ENCODE measurements around the gene PIP5K1B. TPM values are rescaled to one million over a fixed set of nuclear protein-coding genes. Genes with fewer than 3 reads are reported as not detected.
"Not testable (repeated sequence)": the region's sequence is repeated elsewhere in the genome, so short reads cannot be mapped to it uniquely, and the experiment has no call there.

Gene PIP5K1B, protein sequence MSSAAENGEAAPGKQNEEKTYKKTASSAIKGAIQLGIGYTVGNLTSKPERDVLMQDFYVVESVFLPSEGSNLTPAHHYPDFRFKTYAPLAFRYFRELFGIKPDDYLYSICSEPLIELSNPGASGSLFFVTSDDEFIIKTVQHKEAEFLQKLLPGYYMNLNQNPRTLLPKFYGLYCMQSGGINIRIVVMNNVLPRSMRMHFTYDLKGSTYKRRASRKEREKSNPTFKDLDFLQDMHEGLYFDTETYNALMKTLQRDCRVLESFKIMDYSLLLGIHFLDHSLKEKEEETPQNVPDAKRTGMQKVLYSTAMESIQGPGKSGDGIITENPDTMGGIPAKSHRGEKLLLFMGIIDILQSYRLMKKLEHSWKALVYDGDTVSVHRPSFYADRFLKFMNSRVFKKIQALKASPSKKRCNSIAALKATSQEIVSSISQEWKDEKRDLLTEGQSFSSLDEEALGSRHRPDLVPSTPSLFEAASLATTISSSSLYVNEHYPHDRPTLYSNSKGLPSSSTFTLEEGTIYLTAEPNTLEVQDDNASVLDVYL
- total RNA-seq (2014; rRNA removed; shearing (Covaris generic)) = 3.4 and 3.5 TPM in 2 replicates
- polyA plus RNA-seq (2014; cell fraction: nucleus; rRNA removed) = 0.19 TPM in 1 of 2 replicates, not detected in the other

DNA sequence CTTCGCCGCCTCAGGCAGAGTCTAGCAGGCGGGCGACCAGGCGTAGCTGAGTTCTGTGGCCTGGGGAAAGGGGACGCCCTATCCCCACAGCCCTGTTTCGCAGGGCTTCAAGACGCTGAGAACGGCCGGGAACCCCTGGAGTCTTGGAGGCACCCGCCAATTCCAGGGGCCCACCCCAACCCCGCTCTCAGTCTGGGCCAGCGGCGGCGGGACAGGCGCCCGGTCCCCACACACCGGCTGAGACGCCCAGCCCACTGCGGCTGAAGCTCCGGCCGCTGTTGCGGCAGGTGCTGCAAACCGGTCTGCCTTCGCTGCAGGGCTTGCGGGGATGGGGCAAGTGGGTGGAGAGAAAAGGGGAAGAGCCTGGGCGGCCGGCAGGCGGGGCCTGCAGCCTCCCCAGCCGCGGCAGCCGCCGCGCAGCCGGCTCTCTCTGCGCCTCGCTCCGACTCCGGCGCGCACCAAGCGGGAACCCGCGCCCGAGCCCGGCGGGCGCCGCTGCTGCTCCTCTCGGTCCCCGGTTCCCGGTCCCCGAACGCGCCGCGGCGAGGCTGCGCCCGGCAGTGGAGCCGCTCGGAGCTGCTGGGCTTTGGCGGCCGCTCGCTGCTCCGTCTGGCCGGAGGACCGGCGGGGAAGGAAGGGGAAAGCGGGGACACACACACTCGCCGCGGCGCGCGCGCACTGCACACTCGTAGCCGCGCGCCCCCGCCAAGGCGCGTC, at the start of gene PIP5K1B:
Gene PIP5K1B (plus strand): TSS at position 427 of the 717 bp plus-strand sequence. CDS start 117,375 bp downstream, outside the sequence.
- DNase-seq (ENCODE audit: extremely low read depth, low read depth) = peak; percentile 59

DNA sequence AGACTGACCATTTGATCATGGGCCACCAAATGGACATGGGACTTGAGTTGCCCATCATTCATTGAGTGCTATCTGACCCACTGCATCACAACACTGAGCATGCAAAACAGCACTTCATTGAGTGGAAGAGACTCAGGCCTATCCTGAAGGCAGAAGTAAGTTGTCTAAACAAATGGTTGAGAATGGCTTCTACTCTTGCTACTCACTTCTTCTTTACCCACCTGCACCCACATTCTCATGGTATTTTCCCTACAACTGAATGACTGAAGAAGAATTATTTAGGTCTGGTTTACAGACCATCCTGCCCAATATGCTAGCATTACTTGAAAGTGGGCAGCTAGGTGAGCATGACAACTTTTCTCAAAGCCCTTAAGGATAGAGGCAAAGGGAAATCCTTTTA, 41.0 kb upstream of the PIP5K1B start:
- DNase-seq (ENCODE audit: extremely low read depth, low read depth) = no peak

DNA sequence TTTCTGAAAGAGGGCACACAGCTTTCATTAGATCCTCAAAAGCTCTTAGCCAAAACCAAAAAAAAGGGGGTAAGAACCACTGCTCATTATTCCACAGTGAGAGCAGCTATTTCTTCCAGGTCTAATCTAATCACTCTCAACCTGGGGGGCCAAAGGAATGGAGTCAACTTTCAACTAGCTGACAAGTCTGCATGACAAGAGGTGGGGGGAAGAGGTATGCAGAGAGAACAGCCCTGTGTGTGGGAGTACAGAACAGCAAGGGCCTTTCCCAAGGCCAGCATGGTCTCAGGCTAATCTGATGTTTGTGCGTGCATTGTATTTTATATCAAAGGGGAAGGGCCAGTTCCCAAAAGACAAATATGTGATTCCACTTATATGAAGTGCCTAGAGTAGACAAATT, 36.9 kb upstream of the PIP5K1B start:
- no peak for DNase-seq (ENCODE audit: extremely low read depth, low read depth)

DNA sequence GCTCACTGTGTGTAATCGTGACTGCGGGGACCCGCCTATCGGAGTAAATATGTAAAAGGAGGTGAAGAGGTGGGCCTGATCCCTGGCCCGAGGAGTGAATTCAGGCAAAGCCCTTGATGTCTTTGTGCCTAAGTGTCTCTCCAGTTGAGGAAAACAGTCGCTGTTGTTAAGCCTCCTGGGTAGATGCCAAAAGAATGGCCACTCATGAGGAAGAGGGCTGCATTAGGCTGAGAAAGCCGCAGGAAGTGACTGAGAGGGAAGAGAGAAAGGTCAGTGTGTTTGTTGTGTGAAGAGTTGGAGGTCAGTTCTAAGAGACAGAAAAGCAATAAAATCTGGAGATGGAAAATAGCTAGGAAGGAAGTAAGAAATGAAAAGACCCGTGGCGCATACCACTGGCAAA, 35.8 kb upstream of the PIP5K1B start:
- no peak for DNase-seq (ENCODE audit: extremely low read depth, low read depth)

DNA sequence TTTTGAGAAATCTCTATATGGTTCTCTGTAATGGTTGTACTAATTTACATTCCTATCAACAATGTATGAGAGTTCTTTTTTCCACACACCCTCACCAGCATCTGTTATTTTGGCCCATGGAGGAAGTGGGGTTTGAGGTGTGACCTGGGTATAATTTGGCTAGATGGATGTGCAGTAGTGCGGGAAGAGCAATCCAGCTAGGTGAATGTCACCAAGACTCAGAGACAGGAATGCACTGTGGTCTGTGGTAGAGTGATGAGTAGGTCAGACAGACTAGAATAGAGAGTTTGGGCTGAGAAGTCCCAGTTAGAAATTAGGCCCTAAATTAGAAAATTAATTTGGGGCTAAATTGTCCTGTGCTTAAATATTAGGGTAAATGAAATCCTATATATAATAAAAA, 32.8 kb upstream of the PIP5K1B start:
- no peak for DNase-seq (ENCODE audit: extremely low read depth, low read depth)

DNA sequence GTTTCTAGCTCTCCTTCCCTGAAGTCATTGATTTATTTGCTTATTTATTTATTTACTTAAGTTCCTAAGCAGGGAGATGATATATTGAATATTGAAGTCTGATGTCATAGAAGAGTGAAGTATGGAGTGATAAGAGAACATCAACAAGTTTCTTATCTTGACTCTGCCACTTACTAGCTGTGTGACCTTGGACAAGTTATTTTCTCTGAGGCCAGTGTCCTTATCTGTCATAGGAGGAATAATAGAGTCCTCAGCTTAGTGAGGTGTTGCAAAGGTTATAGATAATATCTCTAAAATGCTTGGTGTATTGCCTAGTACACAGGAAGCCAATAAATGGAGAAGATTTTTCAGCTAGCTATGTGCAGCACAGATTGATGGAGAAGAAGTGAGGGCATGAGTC, 32.4 kb upstream of the PIP5K1B start:
- no peak for DNase-seq (ENCODE audit: extremely low read depth, low read depth)

DNA sequence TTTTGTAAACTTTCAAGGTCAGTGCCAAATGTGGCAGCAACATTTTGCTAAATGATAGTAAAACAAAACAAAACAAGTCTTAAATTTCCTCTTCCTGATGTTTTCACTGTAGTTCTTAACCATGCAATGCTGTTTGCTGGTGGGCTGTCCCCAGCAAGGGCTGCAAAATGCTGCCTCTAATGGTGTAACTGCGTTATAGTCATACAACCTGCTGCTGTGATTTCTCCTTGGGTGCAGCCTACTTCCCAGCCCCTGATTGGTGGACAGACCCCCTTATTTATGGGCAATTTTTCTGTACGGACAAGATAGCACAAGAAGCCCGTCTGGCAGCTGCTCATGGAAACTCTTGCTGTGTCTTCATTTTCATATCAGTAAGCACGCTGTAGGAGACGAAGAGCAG, 26.6 kb upstream of the PIP5K1B start:
- peak; percentile 23 for DNase-seq (ENCODE audit: extremely low read depth, low read depth)

DNA sequence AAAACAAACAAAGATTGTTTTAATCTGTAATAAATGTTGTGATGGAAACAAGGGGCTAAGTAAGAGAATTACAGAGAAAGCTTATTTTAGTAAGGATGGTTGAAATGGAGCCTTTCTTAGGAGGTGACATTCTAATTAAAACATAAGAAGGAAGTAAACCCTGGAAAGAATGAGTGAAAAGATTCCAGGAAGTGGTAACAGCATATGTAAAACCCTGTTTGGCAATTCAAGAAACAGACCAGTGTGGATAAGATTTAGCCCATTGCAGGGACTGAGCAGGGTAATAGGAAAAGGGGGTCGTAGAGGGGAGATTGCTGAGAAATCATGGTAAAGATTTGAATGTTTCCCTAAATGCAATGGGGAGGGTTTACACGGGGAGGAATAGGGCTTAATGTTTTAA, 21.6 kb upstream of the PIP5K1B start:
- no peak for DNase-seq (ENCODE audit: extremely low read depth, low read depth)

DNA sequence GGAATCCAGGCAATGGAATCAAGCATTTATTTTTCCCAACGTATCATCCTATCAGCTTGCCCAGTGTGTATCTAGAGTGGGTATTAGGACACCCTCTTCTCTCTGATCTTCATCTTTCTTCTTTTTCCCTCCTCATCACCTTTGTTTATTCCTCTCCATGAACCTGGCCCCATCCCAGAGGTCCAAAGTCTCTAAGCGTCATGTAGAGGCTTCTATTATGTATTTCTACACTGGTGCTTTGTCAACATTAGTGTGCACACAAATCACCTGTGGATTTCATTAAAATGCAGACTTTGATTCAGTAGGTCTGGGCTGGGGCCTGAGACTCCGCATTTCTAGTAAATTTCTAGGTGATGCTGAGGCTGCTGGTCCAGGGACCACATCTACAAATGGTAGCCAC, 19.8 kb upstream of the PIP5K1B start:
- no peak for DNase-seq (ENCODE audit: extremely low read depth, low read depth)

DNA sequence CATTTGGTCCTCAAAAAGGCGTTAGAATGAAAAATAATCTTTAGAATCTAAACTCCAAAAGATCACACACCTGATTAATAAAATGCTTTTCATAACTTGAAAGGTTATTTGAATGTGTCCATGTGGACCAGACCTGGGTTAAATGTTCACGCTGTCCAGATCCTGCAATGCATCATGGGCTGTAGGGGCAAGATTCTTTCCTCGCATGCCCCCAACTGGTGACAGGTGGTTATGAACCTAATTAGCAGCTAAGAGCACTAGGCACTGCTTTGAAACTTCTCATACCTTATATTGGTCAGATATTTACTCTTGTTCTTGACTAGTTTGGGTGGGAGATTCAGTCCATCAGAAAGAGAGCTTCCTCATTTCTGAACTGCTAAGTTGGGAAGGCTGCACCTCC, 19.3 kb upstream of the PIP5K1B start:
- DNase-seq (ENCODE audit: extremely low read depth, low read depth) = peak; percentile 44

DNA sequence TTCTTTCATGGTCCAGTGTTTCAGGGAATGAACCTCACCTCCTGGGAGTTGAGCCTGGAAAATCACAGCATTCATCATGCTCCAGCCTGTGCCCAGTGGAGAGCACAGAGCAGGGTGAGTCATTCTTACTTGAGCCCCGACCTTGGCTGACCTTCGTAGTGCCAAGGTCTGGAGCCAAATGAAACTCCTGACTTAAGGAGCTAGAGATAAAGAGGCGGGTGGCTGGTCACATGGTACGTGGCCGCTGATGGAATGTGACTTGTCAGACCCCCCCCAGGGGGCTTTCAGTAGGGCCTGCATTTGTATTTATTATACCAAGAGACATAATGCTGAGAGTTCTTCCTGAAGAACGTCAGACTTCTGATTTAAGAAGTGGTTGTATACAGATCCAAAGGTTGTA, 15.0 kb upstream of the PIP5K1B start:
- DNase-seq (ENCODE audit: extremely low read depth, low read depth) = no peak

DNA sequence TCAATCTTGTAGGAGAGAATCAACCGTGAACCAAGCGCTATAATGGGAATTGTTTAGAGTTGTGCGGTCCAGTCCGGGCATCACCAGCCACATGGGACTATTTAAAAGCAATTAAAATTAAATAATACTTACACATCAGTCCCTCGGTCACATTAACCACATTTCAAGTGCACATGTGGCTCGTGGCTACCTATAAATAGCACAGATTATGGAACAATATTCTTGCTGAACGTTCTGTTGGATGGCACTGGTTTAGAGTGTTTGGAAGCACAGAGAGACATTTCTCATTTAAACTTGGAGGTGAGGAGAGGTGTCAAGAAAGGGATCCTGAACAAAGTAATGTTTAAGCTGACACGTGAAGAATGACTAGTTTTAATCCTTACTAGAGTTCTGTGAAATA, 12.5 kb upstream of the PIP5K1B start:
- DNase-seq (ENCODE audit: extremely low read depth, low read depth) = no peak

DNA sequence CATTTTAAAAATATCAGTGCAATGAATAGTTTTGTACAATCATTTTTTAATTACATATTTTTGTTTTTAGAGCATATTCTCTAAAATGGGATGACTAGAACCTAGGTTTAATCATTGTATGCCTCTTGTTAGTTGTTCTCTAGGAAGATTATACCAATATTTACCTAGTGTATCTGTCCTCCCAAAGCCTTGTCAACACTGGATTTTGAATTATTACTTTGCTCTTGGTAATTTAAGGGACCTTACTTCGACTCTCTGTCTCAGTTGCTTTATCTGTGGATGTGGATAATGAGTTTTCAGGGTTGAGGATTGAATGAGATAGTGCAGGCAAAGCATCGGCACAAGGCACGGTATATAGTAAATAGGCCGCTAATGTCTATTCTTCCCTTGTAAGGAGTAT, 10.9 kb upstream of the PIP5K1B start:
- no peak for DNase-seq (ENCODE audit: extremely low read depth, low read depth)

DNA sequence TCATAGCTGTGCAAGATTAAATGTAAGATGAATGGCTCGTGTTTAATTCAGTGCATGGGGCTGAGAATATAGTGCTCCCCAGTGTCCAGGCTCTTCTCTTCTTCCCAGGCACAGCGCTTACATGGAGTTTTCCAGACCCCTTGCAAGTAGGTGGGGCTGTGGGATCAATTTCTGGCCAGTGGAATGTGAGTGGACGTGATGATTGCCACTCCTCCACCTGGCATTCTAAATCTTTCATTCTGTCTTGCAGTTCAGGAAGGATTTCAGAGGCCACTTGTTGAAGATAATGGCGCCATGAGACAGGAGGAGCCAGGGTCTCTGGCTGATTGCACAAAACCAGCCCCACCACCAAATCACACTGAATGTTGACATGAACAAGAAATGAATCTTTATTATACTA, 7.2 kb upstream of the PIP5K1B start:
- DNase-seq (ENCODE audit: extremely low read depth, low read depth) = no peak

DNA sequence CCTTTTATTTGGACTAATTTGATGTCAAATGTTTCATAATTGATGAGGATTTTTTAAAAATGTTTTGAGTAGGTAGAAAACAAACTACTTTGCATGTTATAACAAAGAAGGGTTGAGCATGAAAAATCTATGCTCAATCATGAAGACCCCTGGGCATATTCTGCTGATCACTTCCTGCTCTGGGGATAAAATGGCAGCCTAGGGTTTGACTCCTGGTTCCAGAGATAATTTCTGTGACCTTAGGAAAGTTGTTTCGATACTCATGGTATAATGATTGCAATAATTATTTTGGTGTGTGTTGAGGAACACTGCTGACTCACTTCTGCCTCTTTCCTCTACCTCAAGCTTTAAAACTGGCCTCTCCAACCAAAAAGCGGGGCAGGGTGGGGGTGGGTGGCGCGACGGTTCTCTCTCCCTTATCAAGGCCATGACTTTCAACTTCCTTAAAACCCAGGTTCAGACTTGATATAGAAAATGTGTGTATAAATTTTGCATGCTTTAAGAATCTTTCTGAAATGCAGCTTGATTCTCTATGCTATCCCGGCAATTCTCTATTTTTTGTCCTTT, 6.0 kb upstream of the PIP5K1B start:
- DNase-seq (ENCODE audit: extremely low read depth, low read depth) = no peak

DNA sequence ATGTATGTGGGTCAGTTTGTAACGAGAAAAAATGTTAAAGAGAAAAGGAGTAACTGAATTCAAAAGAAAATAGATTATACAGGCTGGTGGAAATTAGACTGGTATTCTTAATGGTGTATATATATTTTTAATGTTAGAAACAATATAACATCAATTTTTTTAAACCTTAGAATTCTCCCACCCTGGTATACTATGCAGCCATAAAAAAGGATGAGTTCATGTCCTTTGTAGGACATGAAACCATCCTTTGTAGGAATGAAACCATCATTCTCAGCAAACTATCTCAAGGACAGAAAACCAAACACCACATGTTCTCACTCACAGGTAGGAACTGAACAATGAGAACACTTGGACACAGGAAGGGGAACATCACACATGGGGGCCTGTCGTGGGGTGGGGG, 5.4 kb upstream of the PIP5K1B start:
- DNase-seq (ENCODE audit: extremely low read depth, low read depth) = not testable (repeated sequence)

DNA sequence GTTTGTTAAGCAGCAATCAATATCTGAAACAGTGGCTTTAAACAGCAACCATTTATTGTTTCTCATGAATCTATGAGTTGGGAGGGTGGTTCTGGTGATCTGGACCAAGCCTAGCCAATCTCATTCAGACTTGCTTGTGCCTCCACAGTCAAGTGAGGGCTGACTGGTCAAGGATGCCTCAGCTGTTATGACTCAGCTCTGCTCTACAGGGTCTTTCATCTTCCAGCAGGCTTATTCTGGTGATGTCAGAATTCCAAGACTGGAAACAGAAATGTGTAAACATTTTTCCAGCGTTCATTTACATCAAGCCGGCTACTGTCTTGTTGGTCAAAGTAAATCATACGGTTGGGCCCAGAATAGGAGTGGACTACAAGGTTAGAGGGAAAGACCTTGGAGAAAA, 2.5 kb upstream of the PIP5K1B start:
- no peak for DNase-seq (ENCODE audit: extremely low read depth, low read depth)

DNA sequence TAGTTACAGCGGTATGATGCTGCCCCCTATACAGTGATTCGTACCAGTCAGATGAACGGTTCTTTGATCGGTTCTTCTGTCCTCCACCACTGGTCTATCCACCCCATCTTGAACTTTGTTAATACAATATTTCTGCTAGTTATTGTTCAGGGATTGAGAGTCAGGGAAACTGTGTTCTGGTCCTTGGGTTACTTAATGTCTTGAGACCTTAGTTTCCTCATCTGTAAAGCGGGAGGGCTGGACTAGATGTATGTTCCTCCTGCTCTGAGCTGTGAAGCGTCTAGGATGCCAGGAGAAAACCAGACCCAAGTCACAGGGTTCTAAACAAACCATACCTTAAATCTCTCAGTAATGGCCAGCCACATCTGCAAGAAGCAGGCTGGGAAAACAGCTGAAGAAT, 1.4 kb upstream of the PIP5K1B start:
- DNase-seq (ENCODE audit: extremely low read depth, low read depth) = no peak

DNA sequence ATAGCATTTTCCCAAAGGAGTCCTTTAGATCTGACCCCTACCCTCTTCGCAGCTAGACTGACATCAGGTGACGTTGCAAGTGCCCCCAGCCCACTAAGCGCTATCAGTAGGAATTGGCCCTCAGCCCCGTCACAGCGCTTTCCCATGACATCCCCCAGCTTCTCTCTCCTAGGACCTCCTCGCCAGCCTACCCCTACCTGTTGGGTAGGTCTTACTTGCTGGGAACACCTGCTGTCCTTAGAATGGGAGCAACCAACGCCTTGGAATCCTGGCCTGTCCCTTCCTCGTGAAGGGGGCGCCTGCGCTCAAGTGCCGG, 584 bp upstream of the PIP5K1B start:
- no peak for DNase-seq (ENCODE audit: extremely low read depth, low read depth)

DNA sequence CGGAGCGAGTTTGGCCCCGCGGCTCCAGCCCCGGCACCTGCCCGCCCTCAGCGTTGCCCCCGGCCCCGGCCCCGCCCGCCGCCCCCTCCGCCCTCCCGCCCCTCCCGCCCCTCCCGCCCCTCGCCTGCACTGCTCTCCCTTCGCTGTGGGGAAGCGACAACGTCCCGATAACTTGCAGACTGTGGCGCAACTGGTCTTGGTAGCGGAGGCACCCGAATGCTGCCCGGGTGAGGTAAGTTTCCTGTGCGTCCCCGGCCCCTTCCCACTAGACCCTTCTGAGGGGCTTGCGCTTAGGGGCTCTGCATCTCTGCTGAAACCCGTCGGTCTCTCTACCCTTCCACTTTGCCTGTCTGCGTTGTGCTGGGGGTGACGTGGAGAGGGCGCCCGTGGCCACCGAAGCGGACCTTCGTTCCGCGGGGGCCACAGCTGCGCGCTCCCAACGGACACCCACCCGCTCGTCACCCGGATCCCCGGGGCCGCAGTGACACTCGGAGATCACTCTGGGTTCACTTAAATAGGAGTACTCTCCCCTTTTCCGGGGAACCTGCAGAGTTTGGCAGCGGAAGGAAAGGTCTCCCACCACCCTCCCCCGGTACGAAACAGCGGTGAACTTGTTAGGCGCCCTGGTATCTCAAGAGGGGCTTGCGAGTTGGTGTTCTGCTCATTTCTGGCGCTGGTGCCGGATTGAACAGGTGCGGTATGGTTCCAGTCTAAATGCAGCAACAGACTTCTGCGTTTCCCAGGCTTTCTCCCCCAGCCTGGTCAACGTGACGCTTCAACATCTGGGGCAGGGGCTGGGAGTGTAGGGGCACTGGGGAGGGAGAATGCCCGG, 707 bp downstream of the PIP5K1B start:
- DNase-seq (ENCODE audit: extremely low read depth, low read depth) = peak; percentile 11
